Fibroblast of pulmonary artery (primary cell): ENCODE measurements around the gene MRPL46.

ENCODE experiments used
- DNase-seq: peaks from one replicate; pipeline ENCODE4 v3.0.0-alpha.2; 2010; ENCODE audit warnings: low read depth
- H3K4me3 ChIP-seq: replicated peaks from 2 replicates; pipeline ENCODE4 v1.5.1; 2011; ENCODE audit warnings: low read depth, mild to moderate bottlenecking, control low read depth, low read length, moderate library complexity
- TF ChIP-seq, protein P1 (sequence below): IDR thresholded peaks from 2 replicates; pipeline ENCODE4 v1.5.1; 2011; ENCODE audit warnings: mild to moderate bottlenecking, control low read depth, low read length, inconsistent platforms; ENCODE audit errors: missing control alignments

Gene MRPL46

GRCh38 chr15:88433046-88433685 is 34.0 kb downstream of the MRPL46 start:
- TF ChIP-seq, protein P1, sequence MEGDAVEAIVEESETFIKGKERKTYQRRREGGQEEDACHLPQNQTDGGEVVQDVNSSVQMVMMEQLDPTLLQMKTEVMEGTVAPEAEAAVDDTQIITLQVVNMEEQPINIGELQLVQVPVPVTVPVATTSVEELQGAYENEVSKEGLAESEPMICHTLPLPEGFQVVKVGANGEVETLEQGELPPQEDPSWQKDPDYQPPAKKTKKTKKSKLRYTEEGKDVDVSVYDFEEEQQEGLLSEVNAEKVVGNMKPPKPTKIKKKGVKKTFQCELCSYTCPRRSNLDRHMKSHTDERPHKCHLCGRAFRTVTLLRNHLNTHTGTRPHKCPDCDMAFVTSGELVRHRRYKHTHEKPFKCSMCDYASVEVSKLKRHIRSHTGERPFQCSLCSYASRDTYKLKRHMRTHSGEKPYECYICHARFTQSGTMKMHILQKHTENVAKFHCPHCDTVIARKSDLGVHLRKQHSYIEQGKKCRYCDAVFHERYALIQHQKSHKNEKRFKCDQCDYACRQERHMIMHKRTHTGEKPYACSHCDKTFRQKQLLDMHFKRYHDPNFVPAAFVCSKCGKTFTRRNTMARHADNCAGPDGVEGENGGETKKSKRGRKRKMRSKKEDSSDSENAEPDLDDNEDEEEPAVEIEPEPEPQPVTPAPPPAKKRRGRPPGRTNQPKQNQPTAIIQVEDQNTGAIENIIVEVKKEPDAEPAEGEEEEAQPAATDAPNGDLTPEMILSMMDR: no peak
- no peak for DNase-seq
- H3K4me3 ChIP-seq: no peak overlapping the region

- TF ChIP-seq, protein P1: no peak
- no peak for DNase-seq
- H3K4me3 ChIP-seq: no peak overlapping the region
Observed at GRCh38 chr15:88431441-88431840, 35.7 kb downstream of the MRPL46 start.

- DNase-seq: no peak
- no peak overlapping the region for H3K4me3 ChIP-seq
- TF ChIP-seq, protein P1: no peak
Observed at GRCh38 chr15:88430051-88430450, 37.1 kb downstream of the MRPL46 start.

DNA sequence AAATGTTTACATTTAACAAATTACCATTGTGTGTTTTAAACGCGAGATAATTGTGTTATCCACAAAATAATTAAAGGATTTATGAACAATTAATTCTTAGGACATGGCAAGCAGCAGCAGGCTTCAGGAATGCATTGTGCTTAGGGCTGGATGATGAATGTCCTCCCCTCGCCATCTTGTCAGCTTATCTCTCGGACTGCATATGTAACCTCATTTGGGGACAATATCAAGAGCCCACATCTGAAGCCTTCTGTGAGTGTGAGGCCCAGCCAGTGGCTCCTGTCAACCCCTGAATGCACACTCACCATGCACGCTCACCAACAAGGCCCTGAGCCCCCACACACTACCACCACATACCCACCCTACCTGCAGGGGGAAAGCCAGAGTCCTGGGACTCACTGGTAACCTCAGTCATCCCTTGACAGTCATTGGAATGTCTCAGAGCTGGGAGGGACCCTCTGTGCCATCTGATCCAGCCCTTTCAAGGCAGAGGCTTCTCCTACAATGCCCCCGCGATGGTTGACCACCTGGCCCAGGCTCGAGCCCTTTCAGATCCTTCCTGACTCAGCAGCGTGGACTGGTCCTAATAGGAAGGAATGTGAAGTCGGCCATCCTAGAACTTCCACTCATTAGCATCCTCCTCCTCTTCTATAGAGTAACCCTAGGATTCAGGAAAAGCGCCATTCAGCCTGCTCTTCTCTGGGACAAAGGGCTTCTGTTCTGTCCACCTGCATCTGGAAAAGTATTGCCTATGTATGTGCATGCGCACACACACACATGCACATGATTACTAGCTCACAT is 38.2 kb downstream of the MRPL46 start:
- H3K4me3 ChIP-seq: no peak overlapping the region
- no peak for DNase-seq
- TF ChIP-seq, protein P1: no peak

- no peak overlapping the region for H3K4me3 ChIP-seq
- TF ChIP-seq, protein P1: no peak
- no peak for DNase-seq
Observed at GRCh38 chr15:88428053-88428452, 39.1 kb downstream of the MRPL46 start.

DNA sequence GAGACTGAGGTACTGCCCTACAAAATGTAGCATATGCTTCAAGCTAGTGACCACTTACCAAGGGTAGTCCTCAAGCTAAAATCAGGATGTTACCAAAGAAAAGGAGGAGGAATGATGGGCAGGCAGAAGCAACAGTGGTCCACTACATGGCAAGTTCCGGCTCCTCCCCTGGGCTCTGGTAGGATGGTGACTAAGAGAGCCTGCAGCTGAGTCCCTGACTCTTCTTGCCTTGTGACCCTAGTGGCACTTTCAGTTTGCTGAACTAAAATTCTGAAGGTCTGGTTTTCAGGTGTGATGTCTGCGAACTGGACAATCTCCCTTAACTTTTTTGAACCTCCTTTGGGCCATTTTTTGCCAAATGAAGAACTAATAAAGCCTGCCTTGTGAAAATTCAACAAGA is 40.9 kb downstream of the MRPL46 start:
- no peak for DNase-seq
- TF ChIP-seq, protein P1: no peak
- H3K4me3 ChIP-seq: no peak overlapping the region
